ENCODE results near the gene GPR156.

Gene GPR156

GRCh38 chr3:120163816-120164215, 121.2 kb downstream of the GPR156 start:
- TF ChIP-seq CTCF (conservative IDR thresholded peaks at IDR 0.05; ENCODE audit: low read length): no peak
- peak; percentile 58 for DNase-seq (ENCODE audit: low read depth)
- no peak overlapping the region for H3K4me3 ChIP-seq (ENCODE audit: low read length)

GRCh38 chr3:120163026-120163425, 122.0 kb downstream of the GPR156 start:
- H3K4me3 ChIP-seq (ENCODE audit: low read length): no peak overlapping the region
- no peak for DNase-seq (ENCODE audit: low read depth)
- no peak for TF ChIP-seq CTCF (conservative IDR thresholded peaks at IDR 0.05; ENCODE audit: low read length)

- no peak overlapping the region for H3K4me3 ChIP-seq (ENCODE audit: low read length)
- peak; percentile 95 for DNase-seq (ENCODE audit: low read depth)
- no peak for TF ChIP-seq CTCF (conservative IDR thresholded peaks at IDR 0.05; ENCODE audit: low read length)
Observed at GRCh38 chr3:120162400-120162799, 122.6 kb downstream of the GPR156 start.

- no peak for TF ChIP-seq CTCF (conservative IDR thresholded peaks at IDR 0.05; ENCODE audit: low read length)
- H3K4me3 ChIP-seq (ENCODE audit: low read length): no peak overlapping the region
- no peak for DNase-seq (ENCODE audit: low read depth)
Observed at GRCh38 chr3:120161902-120162301, 123.1 kb downstream of the GPR156 start.

GRCh38 chr3:120160050-120160449, 125.0 kb downstream of the GPR156 start:
- peak; percentile 100 for DNase-seq (ENCODE audit: low read depth)
- no peak for TF ChIP-seq CTCF (conservative IDR thresholded peaks at IDR 0.05; ENCODE audit: low read length)

GRCh38 chr3:120157681-120158080, 127.3 kb downstream of the GPR156 start:
- no peak for TF ChIP-seq CTCF (conservative IDR thresholded peaks at IDR 0.05; ENCODE audit: low read length)
- H3K4me3 ChIP-seq (ENCODE audit: low read length): no peak overlapping the region
- DNase-seq (ENCODE audit: low read depth): no peak

More at GRCh38 chr3:120160050-120160449, 125.0 kb downstream of the GPR156 start:
- H3K4me3 ChIP-seq (ENCODE audit: low read length): no peak overlapping the region

- TF ChIP-seq CTCF (conservative IDR thresholded peaks at IDR 0.05; ENCODE audit: low read length): no peak
- no peak for DNase-seq (ENCODE audit: low read depth)
- H3K4me3 ChIP-seq (ENCODE audit: low read length): no peak overlapping the region
Observed at GRCh38 chr3:120157113-120157512, 127.9 kb downstream of the GPR156 start.

Data from AG10803 (cell line).